OCI-LY1 (cell line): Measurements from ENCODE around the gene WWOX.

Experiments
- EZH2 ChIP-seq: fragments of 200-600 bp; sonication (generic), shearing (Covaris generic); IDR thresholded peaks from 2 replicates; pipeline ENCODE4 v1.8.0; 2017; ENCODE audit warnings: borderline replicate concordance, mixed run types, mild to moderate bottlenecking, antibody characterized with exemption, low read length, moderate library complexity, mixed read lengths
- TF ChIP-seq, protein P1 (sequence below): fragments of 200-600 bp; sonication (generic), shearing (Covaris generic); IDR thresholded peaks from 2 replicates; pipeline ENCODE4 v1.5.1; 2017; ENCODE audit warnings: mild to moderate bottlenecking, antibody characterized with exemption, low read length, moderate library complexity, mixed read lengths

DNA sequence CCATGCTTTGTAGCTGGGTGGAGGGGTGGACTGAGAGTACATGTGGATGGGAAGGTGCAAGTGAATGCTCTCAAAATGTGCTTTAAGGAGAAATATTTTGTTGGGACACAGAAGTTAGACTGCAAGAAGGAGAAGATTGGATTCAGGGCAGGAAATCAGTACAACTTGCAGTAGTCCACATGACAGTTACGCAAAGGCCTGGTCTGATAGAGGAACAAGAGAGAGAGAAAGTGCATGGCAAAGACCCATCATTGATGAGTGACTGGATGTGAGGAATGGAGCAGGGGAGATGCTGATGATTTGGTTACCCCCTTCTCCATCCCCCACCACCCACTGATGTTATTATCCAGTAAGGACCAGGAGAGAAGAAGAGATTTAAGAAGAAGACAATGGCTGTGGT lies 1028.3 kb downstream of the WWOX start:
- TF ChIP-seq, protein P1, sequence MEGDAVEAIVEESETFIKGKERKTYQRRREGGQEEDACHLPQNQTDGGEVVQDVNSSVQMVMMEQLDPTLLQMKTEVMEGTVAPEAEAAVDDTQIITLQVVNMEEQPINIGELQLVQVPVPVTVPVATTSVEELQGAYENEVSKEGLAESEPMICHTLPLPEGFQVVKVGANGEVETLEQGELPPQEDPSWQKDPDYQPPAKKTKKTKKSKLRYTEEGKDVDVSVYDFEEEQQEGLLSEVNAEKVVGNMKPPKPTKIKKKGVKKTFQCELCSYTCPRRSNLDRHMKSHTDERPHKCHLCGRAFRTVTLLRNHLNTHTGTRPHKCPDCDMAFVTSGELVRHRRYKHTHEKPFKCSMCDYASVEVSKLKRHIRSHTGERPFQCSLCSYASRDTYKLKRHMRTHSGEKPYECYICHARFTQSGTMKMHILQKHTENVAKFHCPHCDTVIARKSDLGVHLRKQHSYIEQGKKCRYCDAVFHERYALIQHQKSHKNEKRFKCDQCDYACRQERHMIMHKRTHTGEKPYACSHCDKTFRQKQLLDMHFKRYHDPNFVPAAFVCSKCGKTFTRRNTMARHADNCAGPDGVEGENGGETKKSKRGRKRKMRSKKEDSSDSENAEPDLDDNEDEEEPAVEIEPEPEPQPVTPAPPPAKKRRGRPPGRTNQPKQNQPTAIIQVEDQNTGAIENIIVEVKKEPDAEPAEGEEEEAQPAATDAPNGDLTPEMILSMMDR = no peak
- no peak for TF ChIP-seq EZH2
